GM23338 (cell line): ENCODE data around the gene NECTIN1. TPM values are rescaled to one million over a fixed set of nuclear protein-coding genes. Genes with fewer than 3 reads are reported as not detected.

ENCODE experiments used
- ATAC-seq: fragments of 200-7000 bp; cut with Tn5 transposase; 3 replicates; pipeline ENCODE4 v1.9.1; 2020
- DNase-seq: peaks from one replicate; pipeline ENCODE4 v3.0.0-alpha.2; 2015; ENCODE audit warnings: low spot score
- H2AFZ ChIP-seq: fragments of 200-600 bp; sonication (generic); 2 replicates; pipeline ENCODE4 v1.8.0; 2016; ENCODE audit warnings: antibody characterized with exemption, mild to moderate bottlenecking, moderate library complexity
- H3F3A ChIP-seq: fragments of 200-600 bp; sonication (generic); replicated peaks from 2 replicates; pipeline ENCODE4 v1.8.0; 2017; ENCODE audit warnings: antibody characterized with exemption, mixed run types, low read depth
- H3K27ac ChIP-seq: fragments of 200-600 bp; sonication (generic); 2 replicates; pipeline ENCODE4 v1.6.1; 2016; ENCODE audit warnings: low read depth
- H3K27me3 ChIP-seq: fragments of 200-600 bp; sonication (generic); 2 replicates; pipeline ENCODE4 v1.8.0; 2016; ENCODE audit warnings: mild to moderate bottlenecking, mixed run types, moderate library complexity; ENCODE audit not compliant: insufficient read depth
- H3K36me3 ChIP-seq: fragments of 200-600 bp; sonication (generic); 2 replicates; pipeline ENCODE4 v1.8.0; 2016; ENCODE audit warnings: mild to moderate bottlenecking; ENCODE audit not compliant: insufficient read depth
- H3K4me1 ChIP-seq: fragments of 200-600 bp; sonication (generic); 2 replicates; pipeline ENCODE4 v1.8.0; 2016; ENCODE audit warnings: mild to moderate bottlenecking, moderate library complexity; ENCODE audit not compliant: insufficient read depth
- H3K4me2 ChIP-seq: fragments of 200-600 bp; sonication (generic); 2 replicates; pipeline ENCODE4 v1.7.1; 2017; ENCODE audit warnings: mixed run types
- H3K4me3 ChIP-seq: fragments of 200-600 bp; sonication (generic); 2 replicates; pipeline ENCODE4 v1.6.1; 2016; ENCODE audit warnings: mixed run types
- H3K79me2 ChIP-seq: fragments of 200-600 bp; sonication (generic); replicated peaks from 2 replicates; pipeline ENCODE4 v1.8.0; 2017; ENCODE audit warnings: mild to moderate bottlenecking; ENCODE audit not compliant: insufficient read depth
- H3K9me2 ChIP-seq: fragments of 200-600 bp; sonication (generic); 2 replicates; pipeline ENCODE4 v1.8.0; 2017; ENCODE audit not compliant: insufficient read depth
- H4K20me1 ChIP-seq: fragments of 200-600 bp; sonication (generic); replicated peaks from 2 replicates; pipeline ENCODE4 v1.8.0; 2017; ENCODE audit warnings: mild to moderate bottlenecking; ENCODE audit not compliant: insufficient read depth
- H3K27ac Mint-ChIP-seq: 2 replicates; pipeline ENCODE4 v1.8.0; 2020; ENCODE audit warnings: inconsistent platforms, mild to moderate bottlenecking, moderate library complexity, mixed read lengths
- H3K27me3 Mint-ChIP-seq: 3 replicates; pipeline ENCODE4 v1.8.0; 2022; ENCODE audit warnings: low read depth, mild to moderate bottlenecking, moderate library complexity, mixed read lengths, inconsistent platforms; ENCODE audit not compliant: insufficient read depth, poor library complexity
- H3K36me3 Mint-ChIP-seq: 3 replicates; pipeline ENCODE4 v1.8.0; 2021; ENCODE audit warnings: low read depth, mild to moderate bottlenecking, inconsistent platforms, moderate library complexity, mixed read lengths
- H3K4me1 Mint-ChIP-seq: 3 replicates; pipeline ENCODE4 v1.8.0; 2020; ENCODE audit warnings: mild to moderate bottlenecking, inconsistent platforms, mixed read lengths
- H3K4me3 Mint-ChIP-seq: 3 replicates; pipeline ENCODE4 v1.8.0; 2021; ENCODE audit warnings: moderate library complexity, mild to moderate bottlenecking, inconsistent platforms, mixed read lengths
- H3K9me3 Mint-ChIP-seq: 3 replicates; pipeline ENCODE4 v1.8.0; 2020; ENCODE audit warnings: moderate library complexity, mild to moderate bottlenecking, inconsistent platforms, mixed read lengths
- CTCF ChIP-seq, 2 experiments: fragments of 200-600 bp in 1 of 2; sonication (generic) in 1 of 2; conservative IDR thresholded peaks; 2 replicates each; pipeline versions ENCODE4 v1.5.1 to v1.6.1; 2016 to 2017; ENCODE audit warnings: antibody characterized with exemption in 2 of 2, low read depth in 2 of 2, mild to moderate bottlenecking in 2 of 2, moderate library complexity in 1 of 2
- polyA plus RNA-seq: library from polyadenylated mRNA; unstranded; fragments of >200 nt; fragmentation: Nextera tagmentation; extraction: Ambion mirVana; gene quantifications from 2 replicates; pipeline ENCODE4 v1.2.1, GENCODE V29; 2016
- total RNA-seq: library from RNA; depleted of rRNA; stranded (reverse); fragments of >200 nt; shearing (Covaris generic); gene quantifications from 2 replicates; pipeline ENCODE4 v1.2.3, GENCODE V29; 2014
- TF ChIP-seq, protein P1 (sequence below): IDR thresholded peaks from one replicate; pipeline ENCODE4 v1.6.1; 2018; ENCODE audit warnings: antibody characterized with exemption; ENCODE audit not compliant: unreplicated experiment
- TF ChIP-seq, protein P2 (sequence below): IDR thresholded peaks from 2 replicates; pipeline ENCODE4 v1.6.1; 2016; ENCODE audit warnings: antibody characterized with exemption

Gene NECTIN1
- total and polyA plus RNA-seq, 2 experiments from 2014 or later: 18.7 to 56.3 TPM

DNA sequence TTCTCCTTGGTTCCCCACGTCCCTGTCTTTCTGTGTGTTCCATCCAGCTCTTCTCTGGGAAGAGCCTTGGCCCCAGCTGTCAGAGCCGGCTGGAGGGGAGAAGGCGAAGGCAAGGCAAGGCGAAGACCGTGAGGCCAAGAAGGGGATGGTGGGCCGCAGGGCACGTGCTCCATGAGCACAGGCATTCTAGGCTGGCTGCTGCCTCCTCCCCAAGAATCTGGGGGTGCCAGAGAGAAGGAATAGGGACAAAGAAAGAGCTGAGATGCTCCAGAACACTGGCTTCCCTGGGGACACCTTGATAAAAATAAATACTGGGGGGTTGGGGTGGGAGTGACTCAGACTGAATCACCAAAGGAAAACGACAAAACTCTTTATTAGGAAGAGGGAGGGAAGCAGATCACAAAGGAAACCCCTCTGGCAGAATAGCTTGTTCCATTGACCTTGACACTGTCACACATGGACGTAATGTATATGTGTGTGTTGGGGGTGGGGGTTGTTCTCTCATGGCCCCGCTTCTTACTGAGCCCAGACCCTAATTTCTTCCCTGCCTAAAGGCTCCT is 52.5 kb downstream of the NECTIN1 start (continued):
- TF ChIP-seq, protein P1, sequence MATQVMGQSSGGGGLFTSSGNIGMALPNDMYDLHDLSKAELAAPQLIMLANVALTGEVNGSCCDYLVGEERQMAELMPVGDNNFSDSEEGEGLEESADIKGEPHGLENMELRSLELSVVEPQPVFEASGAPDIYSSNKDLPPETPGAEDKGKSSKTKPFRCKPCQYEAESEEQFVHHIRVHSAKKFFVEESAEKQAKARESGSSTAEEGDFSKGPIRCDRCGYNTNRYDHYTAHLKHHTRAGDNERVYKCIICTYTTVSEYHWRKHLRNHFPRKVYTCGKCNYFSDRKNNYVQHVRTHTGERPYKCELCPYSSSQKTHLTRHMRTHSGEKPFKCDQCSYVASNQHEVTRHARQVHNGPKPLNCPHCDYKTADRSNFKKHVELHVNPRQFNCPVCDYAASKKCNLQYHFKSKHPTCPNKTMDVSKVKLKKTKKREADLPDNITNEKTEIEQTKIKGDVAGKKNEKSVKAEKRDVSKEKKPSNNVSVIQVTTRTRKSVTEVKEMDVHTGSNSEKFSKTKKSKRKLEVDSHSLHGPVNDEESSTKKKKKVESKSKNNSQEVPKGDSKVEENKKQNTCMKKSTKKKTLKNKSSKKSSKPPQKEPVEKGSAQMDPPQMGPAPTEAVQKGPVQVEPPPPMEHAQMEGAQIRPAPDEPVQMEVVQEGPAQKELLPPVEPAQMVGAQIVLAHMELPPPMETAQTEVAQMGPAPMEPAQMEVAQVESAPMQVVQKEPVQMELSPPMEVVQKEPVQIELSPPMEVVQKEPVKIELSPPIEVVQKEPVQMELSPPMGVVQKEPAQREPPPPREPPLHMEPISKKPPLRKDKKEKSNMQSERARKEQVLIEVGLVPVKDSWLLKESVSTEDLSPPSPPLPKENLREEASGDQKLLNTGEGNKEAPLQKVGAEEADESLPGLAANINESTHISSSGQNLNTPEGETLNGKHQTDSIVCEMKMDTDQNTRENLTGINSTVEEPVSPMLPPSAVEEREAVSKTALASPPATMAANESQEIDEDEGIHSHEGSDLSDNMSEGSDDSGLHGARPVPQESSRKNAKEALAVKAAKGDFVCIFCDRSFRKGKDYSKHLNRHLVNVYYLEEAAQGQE: no peak

- H3K27me3 Mint-ChIP-seq: peaks cover 12% of the 10 kb centered on the region
- peaks cover 74% of the 10 kb centered on the region for H3K36me3 Mint-ChIP-seq
- H3K27ac Mint-ChIP-seq: no peak overlapping the region
- DNase-seq (no peak), ATAC-seq (no peak)
- Histone ChIP-seq H3K27ac (no peak overlapping the region), H3K36me3 (peaks cover 25% of the 10 kb centered on the region; the same call in 1 of the 2 replicates), H3K4me1 (no peaks in the 10 kb centered on the region), H2AFZ (no peak overlapping the region), H3K4me2 (no peak overlapping the region), H4K20me1 (peaks cover 12% of the 10 kb centered on the region; the same call in 1 of the 2 replicates), H3K27me3 (no peaks in the 10 kb centered on the region), H3K4me3 (no peak overlapping the region), H3K9me2 (no peaks in the 10 kb centered on the region), H3F3A (no peaks in the 10 kb centered on the region), H3K79me2 (no peaks in the 10 kb centered on the region)
- peaks cover 9% of the 10 kb centered on the region for H3K4me1 Mint-ChIP-seq
- TF ChIP-seq CTCF (conservative IDR thresholded peaks at IDR 0.05; ENCODE audit: low read depth in 2 of 2): no peak
- TF ChIP-seq, protein P1: no peak
- TF ChIP-seq, protein P2, sequence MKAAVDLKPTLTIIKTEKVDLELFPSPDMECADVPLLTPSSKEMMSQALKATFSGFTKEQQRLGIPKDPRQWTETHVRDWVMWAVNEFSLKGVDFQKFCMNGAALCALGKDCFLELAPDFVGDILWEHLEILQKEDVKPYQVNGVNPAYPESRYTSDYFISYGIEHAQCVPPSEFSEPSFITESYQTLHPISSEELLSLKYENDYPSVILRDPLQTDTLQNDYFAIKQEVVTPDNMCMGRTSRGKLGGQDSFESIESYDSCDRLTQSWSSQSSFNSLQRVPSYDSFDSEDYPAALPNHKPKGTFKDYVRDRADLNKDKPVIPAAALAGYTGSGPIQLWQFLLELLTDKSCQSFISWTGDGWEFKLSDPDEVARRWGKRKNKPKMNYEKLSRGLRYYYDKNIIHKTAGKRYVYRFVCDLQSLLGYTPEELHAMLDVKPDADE: no peak
- peaks cover 17% of the 10 kb centered on the region; the same call in 2 of the 3 replicates for H3K9me3 Mint-ChIP-seq
- H3K4me3 Mint-ChIP-seq: no peak overlapping the region
Measured at GRCh38 chr11:119673759-119674336, 55.2 kb downstream of the NECTIN1 start.
